Esophagus muscularis mucosa (tissue), 4 donors: ENCODE data around the gene PRKAR2A. TPM values are rescaled to one million over a fixed set of nuclear protein-coding genes. Genes with fewer than 3 reads are reported as not detected.

ENCODE experiments used
- DNase-seq: peaks from one replicate; pipeline ENCODE4 v3.0.0-alpha.2; 2017; ENCODE audit errors: extremely low spot score
- H3K27ac ChIP-seq, 4 donors: fragments of 200-600 bp; sonication (generic); replicated peaks in 1 of 4; 1 replicate in 3 of 4; 2 replicates in 1 of 4; pipeline ENCODE4 v1.5.1; 2016 to 2019; ENCODE audit warnings: mild to moderate bottlenecking in 1 of 4
- H3K27me3 ChIP-seq, 4 donors: fragments of 200-600 bp; sonication (generic); one replicate each; pipeline versions ENCODE4 v1.5.1 to v1.6.0; 2016 to 2019
- H3K36me3 ChIP-seq, 4 donors: fragments of 200-600 bp; sonication (generic); one replicate each; pipeline ENCODE4 v1.5.1; 2016 to 2019
- H3K4me1 ChIP-seq, 4 donors: fragments of 200-600 bp; sonication (generic); one replicate each; pipeline ENCODE4 v1.5.1; 2016 to 2019
- H3K4me3 ChIP-seq, 4 donors: fragments of 200-600 bp; sonication (generic); 1 replicate in 2 of 4; 2 replicates in 2 of 4; pipeline ENCODE4 v1.5.1; 2016 to 2019; ENCODE audit warnings: mild to moderate bottlenecking in 4 of 4, moderate library complexity in 1 of 4
- H3K9me3 ChIP-seq, 4 donors: fragments of 200-600 bp; sonication (generic); 1 replicate in 3 of 4; 2 replicates in 1 of 4; pipeline ENCODE4 v1.5.1; 2016 to 2019
- CTCF ChIP-seq, 3 experiments: fragments of 200-600 bp in 2 of 3; fragments of 450-650 bp in 1 of 3; sonication (generic) in 2 of 3; IDR thresholded peaks; one replicate each; pipeline ENCODE4 v1.5.1; 2017 to 2019; ENCODE audit warnings: antibody characterized with exemption in 3 of 3, mild to moderate bottlenecking in 2 of 3, moderate library complexity in 1 of 3
- EP300 ChIP-seq: sonication (generic); formaldehyde crosslinking; IDR thresholded peaks from one replicate; pipeline ENCODE4 v1.6.1; 2017; ENCODE audit warnings: antibody characterized with exemption
- POLR2A ChIP-seq: fragments of 450-650 bp; IDR thresholded peaks from one replicate; pipeline ENCODE4 v1.6.1; 2017; ENCODE audit warnings: antibody characterized with exemption, moderate library complexity, mild to moderate bottlenecking, low read depth
- POLR2AphosphoS5 ChIP-seq, 2 donors: sonication (generic); formaldehyde crosslinking; IDR thresholded peaks; one replicate each; pipeline ENCODE4 v1.6.1; 2017; ENCODE audit warnings: antibody characterized with exemption in 2 of 2
- WGBS: methylation state at CpG from one replicate; pipeline ENCODE4 v1.1.5; 2018; 5-methylcytosine and 5-hydroxymethylcytosine counted together
- intact Hi-C: fragments of 100-400 bp; cut with DNase I; formaldehyde crosslinking; loops from one replicate; pipeline ENCODE4 v1.15.1; 2023
- total RNA-seq, 4 donors: library from RNA; depleted of rRNA; stranded (reverse); fragments of >200 nt; gene quantifications; one replicate each; pipeline versions ENCODE4 v1.1.0 to v1.2.1, GENCODE V29; 2016

The PRKAR2A gene
- total RNA-seq, 4 donors from 2014 or later, result 30.7 to 43.3 (median 34.2) TPM

- DNase-seq, result no peak
- Histone ChIP-seq H3K4me1 (peaks cover 0 to 11% (median 0%) of the 10 kb centered on the region in 4 donors), H3K27me3 (no peaks in the 10 kb centered on the region), H3K27ac (no peak overlapping the region), H3K4me3 (no peak overlapping the region), H3K36me3 (peaks cover 0 to 82% (median 60%) of the 10 kb centered on the region in 4 donors), H3K9me3 (no peaks in the 10 kb centered on the region)
- TF ChIP-seq POLR2A (no peak), CTCF (IDR thresholded peaks at IDR 0.05) (no peak), POLR2AphosphoS5 (IDR thresholded peaks at IDR 0.05) (no peak), EP300 (no peak)
- intact Hi-C loops, result no loop called here
Observed at GRCh38 chr3:48885753-48886152, 38.1 kb upstream of the PRKAR2A start.

- no peak for TF ChIP-seq POLR2A
- TF ChIP-seq EP300, result no peak
- TF ChIP-seq POLR2AphosphoS5 (IDR thresholded peaks at IDR 0.05), result no peak
- no peak for TF ChIP-seq CTCF (IDR thresholded peaks at IDR 0.05)
- 100% methylated on average over 3 of the region's 5 CpGs for WGBS
- intact Hi-C loops, result no loop called here
- Histone ChIP-seq H3K27ac (no peak overlapping the region), H3K4me3 (no peak overlapping the region), H3K27me3 (no peaks in the 10 kb centered on the region), H3K4me1 (peaks cover 0 to 11% (median 0%) of the 10 kb centered on the region in 4 donors), H3K9me3 (no peaks in the 10 kb centered on the region), H3K36me3 (peaks cover 8 to 87% (median 63%) of the 10 kb centered on the region in 4 donors)
- no peak for DNase-seq
Observed at GRCh38 chr3:48881652-48882114, 34.0 kb upstream of the PRKAR2A start.

GRCh38 chr3:48881006-48881405, 33.3 kb upstream of the PRKAR2A start:
- DNase-seq, result no peak
- H3K9me3 ChIP-seq, result no peaks in the 10 kb centered on the region
- 79% methylated on average over 3 of the region's 3 CpGs for WGBS
- H3K27ac ChIP-seq, result no peak overlapping the region
- intact Hi-C loops, result no loop called here
- peaks cover 8 to 85% (median 67%) of the 10 kb centered on the region in 4 donors for H3K36me3 ChIP-seq
- no peaks in the 10 kb centered on the region for H3K27me3 ChIP-seq
- H3K4me1 ChIP-seq, result peaks cover 0 to 11% (median 0%) of the 10 kb centered on the region in 4 donors
- TF ChIP-seq CTCF (IDR thresholded peaks at IDR 0.05), result no peak
- TF ChIP-seq POLR2AphosphoS5 (IDR thresholded peaks at IDR 0.05), result no peak
- no peak for TF ChIP-seq EP300
- no peak for TF ChIP-seq POLR2A
- H3K4me3 ChIP-seq, result no peak overlapping the region

- Histone ChIP-seq H3K4me3 (no peak overlapping the region), H3K4me1 (peaks cover 0 to 11% (median 0%) of the 10 kb centered on the region in 4 donors), H3K36me3 (peaks cover 8 to 86% (median 70%) of the 10 kb centered on the region in 4 donors), H3K27ac (no peak overlapping the region), H3K27me3 (no peaks in the 10 kb centered on the region), H3K9me3 (no peaks in the 10 kb centered on the region)
- intact Hi-C loops, result no loop called here
- TF ChIP-seq POLR2A (no peak), CTCF (IDR thresholded peaks at IDR 0.05) (no peak), EP300 (no peak), POLR2AphosphoS5 (IDR thresholded peaks at IDR 0.05) (no peak)
- 83% methylated on average over 6 of the region's 6 CpGs for WGBS
- no peak for DNase-seq
Observed at GRCh38 chr3:48879994-48880377, 32.3 kb upstream of the PRKAR2A start.
